H9 (cell line): ENCODE measurements around the gene FCHSD2. TPM values are rescaled to one million over a fixed set of nuclear protein-coding genes. Genes with fewer than 3 reads are reported as not detected.

Experiments used
- DNase-seq: peaks from one replicate; pipeline ENCODE4 v3.0.0-alpha.2; 2017
- H2AFZ ChIP-seq: one replicate; pipeline ENCODE4 v1.6.1; 2013; ENCODE audit warnings: mild to moderate bottlenecking, low read length, control low read depth, moderate library complexity
- H2AK5ac ChIP-seq: 2 replicates; pipeline ENCODE4 v1.6.1; 2013; ENCODE audit warnings: low read length, control low read depth, mixed read lengths; ENCODE audit not compliant: insufficient read length
- H2BK120ac ChIP-seq: one replicate; pipeline ENCODE4 v1.6.1; 2013; ENCODE audit warnings: low read depth, mild to moderate bottlenecking, low read length, control low read depth, inconsistent platforms; ENCODE audit not compliant: poor library complexity, severe bottlenecking
- H2BK12ac ChIP-seq: 2 replicates; pipeline ENCODE4 v1.6.1; 2013; ENCODE audit warnings: low read length, control low read depth, mixed read lengths, low read depth; ENCODE audit not compliant: insufficient read length
- H2BK15ac ChIP-seq: 2 replicates; pipeline ENCODE4 v1.6.1; 2013; ENCODE audit warnings: low read depth, low read length, control low read depth
- H2BK20ac ChIP-seq: one replicate; pipeline ENCODE4 v1.6.1; 2013; ENCODE audit warnings: low read depth, mild to moderate bottlenecking, low read length, control low read depth, inconsistent platforms; ENCODE audit not compliant: poor library complexity, severe bottlenecking
- H2BK5ac ChIP-seq: 2 replicates; pipeline ENCODE4 v1.6.1; 2013; ENCODE audit warnings: low read length, control low read depth, mixed read lengths; ENCODE audit not compliant: insufficient read length
- H3K14ac ChIP-seq: 2 replicates; pipeline ENCODE4 v1.6.1; 2013; ENCODE audit warnings: low read length, control low read depth; ENCODE audit not compliant: insufficient read depth
- H3K18ac ChIP-seq: 2 replicates; pipeline ENCODE4 v1.6.1; 2013; ENCODE audit warnings: low read depth, mild to moderate bottlenecking, mixed read lengths, low read length, control low read depth; ENCODE audit not compliant: insufficient read length
- H3K23ac ChIP-seq: 2 replicates; pipeline ENCODE4 v1.6.1; 2013; ENCODE audit warnings: low read length, control low read depth, mixed read lengths, low read depth; ENCODE audit not compliant: insufficient read length
- H3K23me2 ChIP-seq: 2 replicates; pipeline ENCODE4 v1.6.1; 2013; ENCODE audit warnings: low read depth, mild to moderate bottlenecking, mixed read lengths, low read length, control low read depth; ENCODE audit not compliant: insufficient read length, poor library complexity, severe bottlenecking
- H3K27ac ChIP-seq: 2 replicates; pipeline ENCODE4 v1.5.1; 2013; ENCODE audit warnings: low read length, control low read depth, mixed read lengths, low read depth; ENCODE audit not compliant: insufficient read length
- H3K27me3 ChIP-seq: 2 replicates; pipeline ENCODE4 v1.6.1; 2013; ENCODE audit warnings: low read length, control low read depth, inconsistent platforms; ENCODE audit not compliant: insufficient read depth
- H3K4ac ChIP-seq: 2 replicates; pipeline ENCODE4 v1.6.1; 2013; ENCODE audit warnings: low read depth, mild to moderate bottlenecking, control low read depth, inconsistent platforms, low read length, moderate library complexity
- H3K4me1 ChIP-seq: 2 replicates; pipeline ENCODE4 v1.6.1; 2013; ENCODE audit warnings: low read length, control low read depth, inconsistent platforms; ENCODE audit not compliant: insufficient read depth
- H3K4me2 ChIP-seq: 2 replicates; pipeline ENCODE4 v1.6.1; 2013; ENCODE audit warnings: low read length, control low read depth, mixed read lengths; ENCODE audit not compliant: insufficient read length, insufficient read depth
- H3K56ac ChIP-seq: 2 replicates; pipeline ENCODE4 v1.6.1; 2013; ENCODE audit warnings: low read depth, mild to moderate bottlenecking, mixed read lengths, low read length, control low read depth; ENCODE audit not compliant: insufficient read length
- H3K79me1 ChIP-seq: 2 replicates; pipeline ENCODE4 v1.6.1; 2013; ENCODE audit warnings: low read depth, mild to moderate bottlenecking, moderate library complexity, low read length, control low read depth, inconsistent platforms; ENCODE audit not compliant: insufficient read depth, poor library complexity, severe bottlenecking
- H3K79me2 ChIP-seq: 2 replicates; pipeline ENCODE4 v1.6.1; 2013; ENCODE audit warnings: low read length, control low read depth, inconsistent platforms; ENCODE audit not compliant: insufficient read depth
- H3K9ac ChIP-seq: 2 replicates; pipeline ENCODE4 v1.6.1; 2013; ENCODE audit warnings: low read length, control low read depth, mixed read lengths; ENCODE audit not compliant: insufficient read length; ENCODE audit errors: extremely low read depth
- H3K9me3 ChIP-seq: one replicate; pipeline ENCODE4 v1.6.1; 2013; ENCODE audit warnings: low read depth, low read length, inconsistent platforms; ENCODE audit not compliant: control insufficient read depth
- H3T11ph ChIP-seq: one replicate; pipeline ENCODE4 v1.6.1; 2013; ENCODE audit warnings: mild to moderate bottlenecking, low read length, control low read depth, inconsistent platforms
- H4K20me1 ChIP-seq: one replicate; pipeline ENCODE4 v1.6.1; 2013; ENCODE audit not compliant: control insufficient read depth, insufficient read length, insufficient read depth
- H4K5ac ChIP-seq: 2 replicates; pipeline ENCODE4 v1.6.1; 2013; ENCODE audit warnings: low read depth, mild to moderate bottlenecking, mixed read lengths, low read length, control low read depth; ENCODE audit not compliant: insufficient read length
- H4K8ac ChIP-seq: replicated peaks from 2 replicates; pipeline ENCODE4 v1.6.1; 2013; ENCODE audit warnings: low read length, control low read depth, mixed read lengths, low read depth; ENCODE audit not compliant: insufficient read length
- H4K91ac ChIP-seq: 2 replicates; pipeline ENCODE4 v1.6.1; 2013; ENCODE audit warnings: low read depth, mild to moderate bottlenecking, moderate library complexity, mixed read lengths, low read length, control low read depth; ENCODE audit not compliant: insufficient read length
- H3K27ac Mint-ChIP-seq, 3 experiments: 2 replicates in 2 of 3; 3 replicates in 1 of 3; pipeline ENCODE4 v1.8.0; 2020 to 2021; ENCODE audit warnings: mixed read lengths in 3 of 3, mild to moderate bottlenecking in 1 of 3, moderate library complexity in 1 of 3
- H3K27me3 Mint-ChIP-seq: 2 replicates; pipeline ENCODE4 v1.8.0; 2021; ENCODE audit warnings: low read depth, mild to moderate bottlenecking, moderate library complexity, mixed read lengths
- H3K36me3 Mint-ChIP-seq, 3 experiments: 2 replicates in 2 of 3; 3 replicates in 1 of 3; pipeline ENCODE4 v1.8.0; 2020 to 2021; ENCODE audit warnings: low read depth in 3 of 3, mixed read lengths in 3 of 3; ENCODE audit not compliant: insufficient read depth in 1 of 3
- H3K4me1 Mint-ChIP-seq, 2 experiments: 2 replicates each; pipeline ENCODE4 v1.8.0; 2020; ENCODE audit warnings: mixed read lengths in 2 of 2
- H3K4me3 Mint-ChIP-seq, 2 experiments: 2 replicates in 1 of 2; 3 replicates in 1 of 2; pipeline ENCODE4 v1.8.0; 2020 to 2021; ENCODE audit warnings: mild to moderate bottlenecking in 2 of 2, mixed read lengths in 2 of 2, moderate library complexity in 1 of 2
- H3K9me3 Mint-ChIP-seq, 2 experiments: 2 replicates in 1 of 2; 3 replicates in 1 of 2; pipeline ENCODE4 v1.8.0; 2020; ENCODE audit warnings: mild to moderate bottlenecking in 2 of 2, mixed read lengths in 2 of 2, moderate library complexity in 1 of 2
- CTCF ChIP-seq: fragments of 200-600 bp; sonication (generic); conservative IDR thresholded peaks from 3 replicates; pipeline ENCODE4 v1.8.0; 2021; ENCODE audit warnings: antibody characterized with exemption, mild to moderate bottlenecking
- WGBS: extraction: QIAGEN DNeasy Blood & Tissue Kit; methylation state at CpG from one replicate; pipeline ENCODE4 v1.1.7; 2013; ENCODE audit warnings: missing lambda C conversion rate, low lambda C conversion rate, mixed read lengths; ENCODE audit not compliant: insufficient read length; ENCODE audit errors: extremely low coverage; 5-methylcytosine and 5-hydroxymethylcytosine counted together
- total RNA-seq: library from RNA; stranded (reverse); gene quantifications from 2 replicates; pipeline ENCODE4 v1.2.1, GENCODE V29; 2021

FCHSD2 gene
- total RNA-seq, 1 experiment from 2014 or later: 17.8 TPM

GRCh38 chr11:72802822-72803221 lies 339.3 kb downstream of the FCHSD2 start:
- H2AK5ac ChIP-seq: no peak overlapping the region
- Mint-ChIP-seq H3K36me3 (no peaks in the 10 kb centered on the region; a peak in 1 of 7 replicates), H3K27ac (no peak overlapping the region), H3K27me3 (no peaks in the 10 kb centered on the region), H3K4me1 (peaks cover 11 to 12% of the 10 kb centered on the region in 2 experiments), H3K4me3 (no peak overlapping the region), H3K9me3 (no peaks in the 10 kb centered on the region)
- H4K5ac ChIP-seq: no peak overlapping the region
- H2BK20ac ChIP-seq: no peak overlapping the region
- H3K27me3 ChIP-seq: no peaks in the 10 kb centered on the region
- H2BK15ac ChIP-seq: no peak overlapping the region
- H2AFZ ChIP-seq: no peak overlapping the region
- TF ChIP-seq CTCF: no peak
- no peak overlapping the region for H2BK5ac ChIP-seq
- H3K14ac ChIP-seq: no peak overlapping the region
- no peak overlapping the region for H2BK120ac ChIP-seq
- H3T11ph ChIP-seq: no peak overlapping the region
- H3K4me2 ChIP-seq: no peak overlapping the region
- H3K18ac ChIP-seq: no peak overlapping the region
- H3K23me2 ChIP-seq: no peaks in the 10 kb centered on the region
- H4K91ac ChIP-seq: no peak overlapping the region
- no CpG with 5 or more reads among the region's 6 CpGs for WGBS
- H3K9me3 ChIP-seq: no peaks in the 10 kb centered on the region
- no peaks in the 10 kb centered on the region; the same call in 1 of the 2 replicates for H3K4me1 ChIP-seq
- DNase-seq: no peak
- no peak overlapping the region for H3K56ac ChIP-seq
- H3K27ac ChIP-seq: no peak overlapping the region
- H3K4ac ChIP-seq: no peak overlapping the region
- H2BK12ac ChIP-seq: no peak overlapping the region
- H3K79me2 ChIP-seq: no peaks in the 10 kb centered on the region
- no peaks in the 10 kb centered on the region for H4K20me1 ChIP-seq
- H3K9ac ChIP-seq: no peak overlapping the region
- no peak overlapping the region for H4K8ac ChIP-seq
- H3K79me1 ChIP-seq: no peaks in the 10 kb centered on the region
- H3K23ac ChIP-seq: no peak overlapping the region
